Ishikawa (cell line): ENCODE data around the gene PMEPA1.

ENCODE experiments used
- CEBPB ChIP-seq: IDR thresholded peaks from 2 replicates; pipeline ENCODE4 v1.6.1; 2012
- CREB1 ChIP-seq: IDR thresholded peaks from 2 replicates; pipeline ENCODE4 v1.6.1; 2012; ENCODE audit warnings: low read depth
- EGR1 ChIP-seq: IDR thresholded peaks from 2 replicates; pipeline ENCODE4 v1.6.1; 2012
- EP300 ChIP-seq: IDR thresholded peaks from 2 replicates; pipeline ENCODE4 v1.6.1; 2012; ENCODE audit warnings: borderline replicate concordance
- FOXM1 ChIP-seq: IDR thresholded peaks from 2 replicates; pipeline ENCODE4 v1.6.1; 2012; ENCODE audit warnings: low read depth, borderline replicate concordance
- NFIC ChIP-seq: IDR thresholded peaks from 2 replicates; pipeline ENCODE4 v1.6.1; 2012
- RAD21 ChIP-seq: IDR thresholded peaks from 2 replicates; pipeline ENCODE4 v1.6.1; 2012; ENCODE audit warnings: low read depth
- TAF1 ChIP-seq: IDR thresholded peaks from 2 replicates; pipeline ENCODE4 v1.6.1; 2012; ENCODE audit warnings: low read depth, mild to moderate bottlenecking
- TCF12 ChIP-seq: IDR thresholded peaks from 2 replicates; pipeline ENCODE4 v1.6.1; 2012; ENCODE audit warnings: low read depth
- TEAD4 ChIP-seq: IDR thresholded peaks from 2 replicates; pipeline ENCODE4 v1.6.1; 2012
- YY1 ChIP-seq: IDR thresholded peaks from 2 replicates; pipeline ENCODE4 v1.6.1; 2012; ENCODE audit warnings: low read depth
- ZBTB7A ChIP-seq: IDR thresholded peaks from 2 replicates; pipeline ENCODE4 v1.6.1; 2012; ENCODE audit warnings: low read depth
- TF ChIP-seq, protein P1 (sequence below): IDR thresholded peaks from 2 replicates; pipeline ENCODE4 v1.6.1; 2012; ENCODE audit warnings: low read depth, mild to moderate bottlenecking
- TF ChIP-seq, protein P2 (sequence below): IDR thresholded peaks from 2 replicates; pipeline ENCODE4 v1.6.1; 2012
- TF ChIP-seq, protein P3 (sequence below): IDR thresholded peaks from 2 replicates; pipeline ENCODE4 v1.6.1; 2012

The PMEPA1 gene

DNA sequence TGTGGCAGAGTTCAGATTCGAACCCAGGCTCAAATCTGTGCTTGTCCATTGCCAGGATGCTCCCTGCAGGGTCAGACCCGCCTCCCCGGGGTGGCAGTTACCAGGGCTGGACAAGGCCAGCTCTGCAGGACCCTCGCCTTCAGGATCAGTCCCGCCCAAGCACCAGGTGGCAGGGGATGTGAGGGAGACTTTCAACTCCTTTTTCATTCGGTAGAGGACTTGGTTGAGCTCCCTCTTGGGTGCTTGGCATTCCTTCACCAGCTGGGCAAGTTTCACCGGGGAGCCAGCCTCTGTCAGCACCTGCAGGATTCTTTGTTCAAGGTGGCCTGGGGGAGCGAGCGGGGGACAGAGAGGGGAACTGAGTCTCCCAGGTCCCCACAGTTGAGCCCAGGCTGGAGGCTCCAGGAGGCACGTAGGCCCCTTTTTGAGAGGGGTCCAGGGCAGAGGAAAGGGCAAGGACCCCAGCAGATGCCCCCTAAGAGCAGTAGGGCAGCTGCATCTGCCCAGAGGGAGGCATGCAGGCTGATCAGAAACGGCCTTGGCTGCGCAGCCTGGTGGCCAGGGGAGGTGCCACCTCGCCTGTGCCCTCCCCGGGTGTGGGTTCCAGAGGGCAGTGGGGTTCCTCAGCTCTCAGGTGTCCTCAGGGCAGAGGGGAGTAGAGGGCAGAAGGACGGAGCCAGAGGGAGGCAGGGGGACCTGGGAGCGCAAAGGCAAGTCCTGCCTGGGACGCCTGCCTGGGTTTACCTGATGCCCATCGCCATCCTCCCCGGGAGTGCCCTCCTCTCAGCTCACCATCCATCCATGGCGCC lies 93.5 kb downstream of the PMEPA1 start:
- TF ChIP-seq NFIC (no peak), TCF12 (no peak), ZBTB7A (no peak), FOXM1 (no peak), TAF1 (no peak), RAD21 (no peak), TEAD4 (no peak), EGR1 (no peak), YY1 (no peak), EP300 (no peak), CEBPB (no peak), CREB1 (no peak)
- TF ChIP-seq, protein P1, sequence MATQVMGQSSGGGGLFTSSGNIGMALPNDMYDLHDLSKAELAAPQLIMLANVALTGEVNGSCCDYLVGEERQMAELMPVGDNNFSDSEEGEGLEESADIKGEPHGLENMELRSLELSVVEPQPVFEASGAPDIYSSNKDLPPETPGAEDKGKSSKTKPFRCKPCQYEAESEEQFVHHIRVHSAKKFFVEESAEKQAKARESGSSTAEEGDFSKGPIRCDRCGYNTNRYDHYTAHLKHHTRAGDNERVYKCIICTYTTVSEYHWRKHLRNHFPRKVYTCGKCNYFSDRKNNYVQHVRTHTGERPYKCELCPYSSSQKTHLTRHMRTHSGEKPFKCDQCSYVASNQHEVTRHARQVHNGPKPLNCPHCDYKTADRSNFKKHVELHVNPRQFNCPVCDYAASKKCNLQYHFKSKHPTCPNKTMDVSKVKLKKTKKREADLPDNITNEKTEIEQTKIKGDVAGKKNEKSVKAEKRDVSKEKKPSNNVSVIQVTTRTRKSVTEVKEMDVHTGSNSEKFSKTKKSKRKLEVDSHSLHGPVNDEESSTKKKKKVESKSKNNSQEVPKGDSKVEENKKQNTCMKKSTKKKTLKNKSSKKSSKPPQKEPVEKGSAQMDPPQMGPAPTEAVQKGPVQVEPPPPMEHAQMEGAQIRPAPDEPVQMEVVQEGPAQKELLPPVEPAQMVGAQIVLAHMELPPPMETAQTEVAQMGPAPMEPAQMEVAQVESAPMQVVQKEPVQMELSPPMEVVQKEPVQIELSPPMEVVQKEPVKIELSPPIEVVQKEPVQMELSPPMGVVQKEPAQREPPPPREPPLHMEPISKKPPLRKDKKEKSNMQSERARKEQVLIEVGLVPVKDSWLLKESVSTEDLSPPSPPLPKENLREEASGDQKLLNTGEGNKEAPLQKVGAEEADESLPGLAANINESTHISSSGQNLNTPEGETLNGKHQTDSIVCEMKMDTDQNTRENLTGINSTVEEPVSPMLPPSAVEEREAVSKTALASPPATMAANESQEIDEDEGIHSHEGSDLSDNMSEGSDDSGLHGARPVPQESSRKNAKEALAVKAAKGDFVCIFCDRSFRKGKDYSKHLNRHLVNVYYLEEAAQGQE = no peak
- TF ChIP-seq, protein P2, sequence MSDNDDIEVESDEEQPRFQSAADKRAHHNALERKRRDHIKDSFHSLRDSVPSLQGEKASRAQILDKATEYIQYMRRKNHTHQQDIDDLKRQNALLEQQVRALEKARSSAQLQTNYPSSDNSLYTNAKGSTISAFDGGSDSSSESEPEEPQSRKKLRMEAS = no peak
- TF ChIP-seq, protein P3, sequence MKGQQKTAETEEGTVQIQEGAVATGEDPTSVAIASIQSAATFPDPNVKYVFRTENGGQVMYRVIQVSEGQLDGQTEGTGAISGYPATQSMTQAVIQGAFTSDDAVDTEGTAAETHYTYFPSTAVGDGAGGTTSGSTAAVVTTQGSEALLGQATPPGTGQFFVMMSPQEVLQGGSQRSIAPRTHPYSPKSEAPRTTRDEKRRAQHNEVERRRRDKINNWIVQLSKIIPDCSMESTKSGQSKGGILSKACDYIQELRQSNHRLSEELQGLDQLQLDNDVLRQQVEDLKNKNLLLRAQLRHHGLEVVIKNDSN = no peak

DNA sequence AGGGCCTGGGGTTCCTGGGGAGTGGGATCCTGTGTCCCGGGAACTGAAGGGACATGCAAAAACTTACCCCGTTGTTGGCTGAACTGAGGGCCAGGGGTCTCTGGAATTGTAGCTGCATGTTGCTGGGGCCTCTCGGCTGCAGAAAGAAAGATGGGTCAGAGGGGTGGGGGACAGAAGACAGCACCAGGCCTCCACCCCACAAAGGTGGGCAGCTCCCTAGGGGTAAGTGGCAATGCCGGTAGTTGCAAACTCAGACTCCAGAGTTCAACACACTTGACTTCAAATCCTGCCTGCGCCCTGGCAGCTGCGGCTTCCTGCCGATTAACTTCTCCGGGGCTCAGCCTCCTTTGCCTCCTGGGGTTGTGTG lies 94.4 kb downstream of the PMEPA1 start:
- TF ChIP-seq RAD21 = no peak
- no peak for TF ChIP-seq CREB1
- TF ChIP-seq TAF1 = no peak
- no peak for TF ChIP-seq EGR1
- TF ChIP-seq EP300 = no peak
- TF ChIP-seq, protein P3 = no peak
- no peak for TF ChIP-seq ZBTB7A
- TF ChIP-seq, protein P1 = no peak
- no peak for TF ChIP-seq FOXM1
- TF ChIP-seq TEAD4 = no peak

DNA sequence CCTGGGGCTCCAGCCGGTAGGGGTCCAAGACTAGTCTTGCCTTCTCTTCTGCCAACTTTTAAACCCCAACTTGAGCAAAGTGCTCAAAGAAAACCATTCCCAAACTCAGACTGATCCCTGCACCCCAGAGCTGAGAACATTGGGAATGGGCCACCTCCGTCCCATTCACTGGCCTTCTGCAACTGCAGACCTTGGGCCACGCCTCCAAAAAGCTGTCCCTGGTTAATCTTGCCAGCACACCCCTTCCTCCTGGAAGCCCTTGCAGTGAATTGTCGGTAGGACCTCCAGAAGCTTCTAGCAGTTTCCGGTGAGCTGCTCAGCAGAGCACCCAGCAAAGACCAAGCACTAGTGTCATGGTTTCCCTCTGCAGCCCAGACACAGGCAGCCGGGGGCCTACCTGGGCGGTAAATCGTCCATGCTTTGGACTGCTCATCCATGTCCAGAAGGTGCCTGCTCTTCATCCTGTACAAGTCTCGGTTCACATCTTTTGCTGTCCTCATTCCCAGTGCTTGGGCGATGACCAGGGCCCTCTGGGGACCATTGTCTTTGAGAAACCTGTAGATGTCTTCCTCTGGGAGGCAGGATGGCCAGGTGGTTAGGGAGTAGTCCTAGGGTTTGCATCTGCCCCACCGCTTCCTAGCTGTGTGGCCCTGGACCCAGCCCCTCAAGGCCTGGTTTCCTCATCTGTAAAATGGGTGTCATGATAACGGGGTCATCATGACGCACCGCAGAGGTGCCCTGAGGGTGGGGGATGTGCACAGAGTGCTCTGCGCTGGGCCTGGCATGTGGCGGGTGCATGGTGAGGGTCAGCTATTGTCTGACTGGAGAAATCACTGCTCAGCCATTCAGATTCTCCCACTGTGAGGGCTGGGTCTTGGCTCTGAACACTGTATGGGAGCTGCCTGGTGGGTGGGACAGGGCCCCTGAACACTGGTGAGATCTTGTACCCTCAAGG lies 95.0 kb downstream of the PMEPA1 start:
- TF ChIP-seq EGR1 = no peak
- no peak for TF ChIP-seq TEAD4
- TF ChIP-seq, protein P2 = no peak
- TF ChIP-seq TCF12 = no peak
- TF ChIP-seq TAF1 = no peak
- TF ChIP-seq CEBPB = no peak
- TF ChIP-seq FOXM1 = no peak
- no peak for TF ChIP-seq CREB1
- no peak for TF ChIP-seq NFIC
- TF ChIP-seq EP300 = no peak

DNA sequence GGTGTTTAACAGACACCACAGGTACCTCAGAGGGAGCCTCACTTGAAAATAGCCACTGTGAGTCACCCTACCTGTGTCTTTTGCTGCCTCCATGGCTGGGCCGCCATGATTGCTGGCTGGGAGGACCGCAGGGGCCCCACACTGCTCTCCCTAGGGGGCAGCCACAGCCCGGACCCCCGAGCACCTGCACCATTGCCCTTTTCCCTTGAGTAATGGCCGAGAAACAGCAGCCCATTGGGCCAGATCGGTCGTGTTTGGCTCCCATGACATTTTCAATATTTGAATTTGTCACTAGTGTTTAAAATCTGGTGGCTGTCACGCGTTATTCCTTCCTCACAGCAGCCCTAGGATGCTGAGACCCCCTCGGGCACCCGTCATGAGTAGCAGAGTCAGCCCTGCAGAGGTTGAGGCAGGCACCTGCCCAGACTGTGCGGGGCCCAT lies 96.3 kb downstream of the PMEPA1 start:
- TF ChIP-seq ZBTB7A (no peak), TAF1 (no peak), RAD21 (no peak), YY1 (no peak), EGR1 (no peak), TCF12 (no peak), CEBPB (no peak), CREB1 (no peak), NFIC (no peak), TEAD4 (no peak), FOXM1 (no peak), EP300 (no peak)
- TF ChIP-seq, protein P1 = no peak
- TF ChIP-seq, protein P3 = no peak
- TF ChIP-seq, protein P2 = no peak
